Common myeloid progenitor, CD34-positive (primary cell): ENCODE measurements around the gene FBXO11.

ENCODE experiments used
- CTCF ChIA-PET: fragments of 350-600 bp; sonication (Branson Sonifier 250); formaldehyde crosslinking; loops from one replicate; lab custom pipeline; 2021; ENCODE audit warnings: antibody characterized with exemption; lab: Charles Lee
- POLR2A ChIA-PET: fragments of 350-600 bp; sonication (Branson Sonifier 250); formaldehyde crosslinking; loops from one replicate; lab custom pipeline; 2021; ENCODE audit warnings: antibody characterized with exemption; lab: Charles Lee
- DNase-seq, 3 donors: peaks; one replicate each; pipeline versions ENCODE4 v3.0.0 to v3.0.0-alpha.2; 2013
- H3K27ac ChIP-seq, 2 experiments: 1 replicate in 1 of 2; 2 replicates in 1 of 2; pipeline ENCODE4 v1.7.0; 2013; ENCODE audit warnings: inconsistent platforms in 2 of 2, low read length in 2 of 2, mild to moderate bottlenecking in 2 of 2, low read depth in 1 of 2, moderate library complexity in 1 of 2; ENCODE audit not compliant: severe bottlenecking in 2 of 2, insufficient read depth in 1 of 2, poor library complexity in 1 of 2
- H3K27me3 ChIP-seq, 5 experiments: replicated peaks in 2 of 5; 1 replicate in 3 of 5; 2 replicates in 2 of 5; pipeline versions ENCODE4 v1.6.1 to v1.7.0; 2013; ENCODE audit warnings: low read length in 4 of 5, mild to moderate bottlenecking in 2 of 5, moderate library complexity in 2 of 5, inconsistent platforms in 1 of 5; ENCODE audit not compliant: insufficient read depth in 5 of 5, control insufficient read depth in 4 of 5
- H3K36me3 ChIP-seq, 4 experiments: 1 replicate in 2 of 4; 2 replicates in 2 of 4; pipeline versions ENCODE4 v1.6.1 to v1.7.0; 2013; ENCODE audit warnings: low read length in 3 of 4, control low read depth in 1 of 4, mild to moderate bottlenecking in 1 of 4; ENCODE audit not compliant: control insufficient read depth in 4 of 4, insufficient read depth in 4 of 4
- H3K4me1 ChIP-seq, 4 experiments: 1 replicate in 3 of 4; 2 replicates in 1 of 4; pipeline versions ENCODE4 v1.6.1 to v1.7.1; 2013; ENCODE audit warnings: low read length in 3 of 4, mild to moderate bottlenecking in 3 of 4, control low read depth in 1 of 4, inconsistent platforms in 1 of 4, moderate library complexity in 1 of 4; ENCODE audit not compliant: control insufficient read depth in 4 of 4, insufficient read depth in 4 of 4; ENCODE audit errors: control extremely low read depth in 1 of 4
- H3K4me3 ChIP-seq, 7 experiments: 1 replicate in 4 of 7; 2 replicates in 3 of 7; pipeline versions ENCODE4 v1.5.1 to v1.7.0; 2013; ENCODE audit warnings: mild to moderate bottlenecking in 7 of 7, low read length in 6 of 7, moderate library complexity in 6 of 7, inconsistent platforms in 2 of 7, low read depth in 2 of 7, control low read depth in 1 of 7; ENCODE audit not compliant: insufficient read depth in 4 of 7, control insufficient read depth in 1 of 7; ENCODE audit errors: extremely low read depth in 1 of 7
- H3K9me3 ChIP-seq, 5 experiments: 1 replicate in 4 of 5; 2 replicates in 1 of 5; pipeline versions ENCODE4 v1.6.1 to v1.7.1; 2013; ENCODE audit warnings: low read length in 4 of 5, mild to moderate bottlenecking in 2 of 5, inconsistent platforms in 1 of 5, low read depth in 1 of 5, moderate library complexity in 1 of 5; ENCODE audit not compliant: control insufficient read depth in 4 of 5, insufficient read depth in 2 of 5; ENCODE audit errors: control extremely low read depth in 1 of 5
- WGBS: methylation state at CpG from one replicate; pipeline ENCODE4 v1.1.5; 2013; ENCODE audit not compliant: insufficient coverage; 5-methylcytosine and 5-hydroxymethylcytosine counted together

Gene FBXO11

DNA sequence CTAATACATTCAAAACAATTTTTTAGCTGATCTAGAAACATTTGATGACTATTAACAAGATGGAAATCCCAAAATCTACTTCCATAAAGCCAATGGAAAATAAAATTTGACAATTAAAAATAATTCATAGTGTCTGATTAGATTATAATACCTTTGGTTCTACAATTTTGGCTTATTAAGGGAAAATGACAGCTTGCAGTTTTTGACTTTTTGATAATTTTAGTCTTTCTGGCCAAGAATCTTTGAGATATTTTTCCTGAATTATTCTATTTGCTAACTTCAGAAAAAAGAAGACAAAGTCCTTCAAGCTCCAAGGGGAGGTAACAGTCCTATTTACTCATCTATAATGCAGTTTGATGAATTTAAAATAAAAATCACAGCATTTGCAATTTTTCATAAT is 83.8 kb downstream of the FBXO11 start:
- CTCF ChIA-PET: interaction anchor here (1.0 kb wide), 1 partner anchor 17 kb away, joined by 3 read pairs; no protein-coding TSS in a partner anchor
- H3K9me3 ChIP-seq: no peaks in the 10 kb centered on the region
- H3K4me3 ChIP-seq: no peak overlapping the region
- peaks cover 22 to 78% (median 54%) of the 10 kb centered on the region in 4 experiments for H3K36me3 ChIP-seq
- no peaks in the 10 kb centered on the region for H3K27me3 ChIP-seq
- POLR2A ChIA-PET: interaction anchor here (0.6 kb wide), 1 partner anchor 410 kb away, joined by 7 read pairs; no protein-coding TSS in a partner anchor
- no peak for DNase-seq
- H3K4me1 ChIP-seq: no peaks in the 10 kb centered on the region
- no peak overlapping the region for H3K27ac ChIP-seq

- H3K9me3 ChIP-seq: no peaks in the 10 kb centered on the region
- DNase-seq: no peak
- ChIA-PET POLR2A (no interaction called here), CTCF (interaction anchor here (1.5 kb wide), 1 partner anchor 12 kb away, joined by 3 read pairs; no protein-coding TSS in a partner anchor)
- WGBS: 83% methylated on average over 1 of the region's 3 CpGs
- no peak overlapping the region for H3K4me3 ChIP-seq
- no peaks in the 10 kb centered on the region for H3K4me1 ChIP-seq
- no peak overlapping the region for H3K27ac ChIP-seq
- H3K36me3 ChIP-seq: peaks cover 26 to 89% (median 67%) of the 10 kb centered on the region in 4 experiments
- no peaks in the 10 kb centered on the region for H3K27me3 ChIP-seq
Measured at GRCh38 chr2:47819834-47820233, 86.5 kb downstream of the FBXO11 start.

GRCh38 chr2:47818777-47819176 is 87.5 kb downstream of the FBXO11 start:
- Histone ChIP-seq H3K9me3 (no peaks in the 10 kb centered on the region), H3K36me3 (peaks cover 27 to 88% (median 63%) of the 10 kb centered on the region in 4 experiments), H3K4me1 (no peaks in the 10 kb centered on the region), H3K4me3 (no peak overlapping the region), H3K27me3 (no peaks in the 10 kb centered on the region), H3K27ac (no peak overlapping the region)
- WGBS: 100% methylated on average over 1 of the region's 2 CpGs
- no peak for DNase-seq
- ChIA-PET POLR2A (interaction anchor here (0.6 kb wide), 1 partner anchor 325 kb away, joined by 3 read pairs; no protein-coding TSS in a partner anchor), CTCF (interaction anchor here (1.5 kb wide), 1 partner anchor 13 kb away, joined by 3 read pairs; no protein-coding TSS in a partner anchor)

DNA sequence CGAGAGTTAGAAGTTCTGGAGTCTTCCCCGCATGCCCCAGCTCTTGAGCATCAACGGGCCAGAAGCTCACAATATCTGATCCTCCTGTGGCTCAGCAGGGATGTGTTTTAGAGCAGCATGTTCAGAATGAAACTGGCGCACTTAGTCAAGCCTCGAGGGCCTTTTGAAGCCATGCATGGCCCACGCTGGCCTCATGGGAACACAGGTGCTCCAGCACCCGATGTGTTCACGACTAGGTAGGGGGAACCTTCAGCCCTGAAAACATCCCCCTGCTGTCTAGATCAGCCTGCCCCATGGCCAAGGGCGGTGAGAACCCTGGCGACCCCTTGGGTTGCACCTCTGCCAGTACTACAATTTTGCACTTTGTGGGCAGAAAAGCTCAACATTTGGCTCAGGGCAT is 90.5 kb downstream of the FBXO11 start:
- H3K36me3 ChIP-seq: peaks cover 27 to 86% (median 54%) of the 10 kb centered on the region in 4 experiments
- no peaks in the 10 kb centered on the region for H3K9me3 ChIP-seq
- no peak for DNase-seq
- H3K4me1 ChIP-seq: no peaks in the 10 kb centered on the region
- ChIA-PET POLR2A (interaction anchor here (0.5 kb wide), 1 partner anchor 23 kb away, joined by 3 read pairs; no protein-coding TSS in a partner anchor), CTCF (interaction anchor here (0.9 kb wide), 1 partner anchor 18 kb away, joined by 3 read pairs; no protein-coding TSS in a partner anchor)
- H3K27me3 ChIP-seq: no peaks in the 10 kb centered on the region
- H3K27ac ChIP-seq: no peak overlapping the region
- 95% methylated on average over 10 of the region's 10 CpGs for WGBS
- no peak overlapping the region for H3K4me3 ChIP-seq

DNA sequence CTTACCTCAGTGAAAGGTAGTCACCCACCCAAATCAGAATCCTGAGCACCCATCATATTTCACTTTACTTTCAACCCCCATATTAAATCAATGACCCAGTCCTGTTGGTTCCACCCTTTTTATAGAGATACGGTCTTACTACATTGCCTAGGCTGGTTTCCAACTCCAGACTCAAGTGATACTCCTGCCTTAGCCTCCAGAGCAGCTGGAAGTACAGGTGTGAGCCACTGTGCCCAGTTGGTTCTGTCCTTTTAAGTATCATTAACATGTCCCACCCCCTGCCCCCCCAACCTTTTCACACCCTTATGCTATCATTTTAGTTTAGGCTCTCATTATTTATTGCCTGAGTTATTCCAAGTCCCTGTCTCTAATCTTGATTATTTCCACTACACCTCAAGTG is 94.6 kb downstream of the FBXO11 start:
- no peak for DNase-seq
- ChIA-PET CTCF (no interaction called here), POLR2A (no interaction called here)
- Histone ChIP-seq H3K4me1 (no peaks in the 10 kb centered on the region), H3K9me3 (no peaks in the 10 kb centered on the region), H3K27me3 (no peaks in the 10 kb centered on the region), H3K4me3 (no peak overlapping the region), H3K27ac (no peak overlapping the region), H3K36me3 (peaks cover 18 to 82% (median 53%) of the 10 kb centered on the region in 4 experiments)
- 100% methylated on average over 1 of the region's 1 CpG for WGBS

GRCh38 chr2:47810850-47811249 is 95.4 kb downstream of the FBXO11 start:
- DNase-seq: no peak
- ChIA-PET CTCF (no interaction called here), POLR2A (no interaction called here)
- Histone ChIP-seq H3K4me1 (no peaks in the 10 kb centered on the region), H3K9me3 (no peaks in the 10 kb centered on the region), H3K27ac (no peak overlapping the region), H3K27me3 (no peaks in the 10 kb centered on the region), H3K4me3 (no peak overlapping the region), H3K36me3 (peaks cover 22 to 82% (median 50%) of the 10 kb centered on the region in 4 experiments)

DNA sequence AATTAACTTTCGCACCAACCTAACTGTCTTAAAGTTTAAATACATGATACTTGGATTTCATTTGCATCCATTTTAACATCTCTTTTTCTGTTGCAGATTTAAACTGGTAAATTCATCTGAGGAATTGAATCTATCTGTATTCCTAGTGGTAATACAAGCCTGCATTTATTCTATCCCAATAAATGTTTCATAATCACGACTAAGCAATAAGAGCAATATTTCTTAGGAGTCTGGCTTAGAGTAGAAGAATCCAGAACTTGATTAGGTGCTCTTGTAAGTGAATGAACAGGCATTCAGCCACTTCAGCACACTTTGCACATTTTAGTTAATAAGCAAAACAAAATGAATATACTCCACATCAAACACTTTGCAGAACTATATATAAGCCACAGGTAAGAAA is 96.4 kb downstream of the FBXO11 start:
- DNase-seq: no peak
- no CpG with 5 or more reads among the region's 2 CpGs for WGBS
- CTCF ChIA-PET: no interaction called here
- POLR2A ChIA-PET: no interaction called here
- Histone ChIP-seq H3K27me3 (no peaks in the 10 kb centered on the region), H3K36me3 (peaks cover 21 to 81% (median 48%) of the 10 kb centered on the region in 4 experiments), H3K4me1 (no peaks in the 10 kb centered on the region), H3K9me3 (no peaks in the 10 kb centered on the region), H3K27ac (no peak overlapping the region), H3K4me3 (no peak overlapping the region)
